HL-60/S4 treated with phorbol 12-myristate 13-acetate at 8.2 ng/mL for 4 days and 3 days (cell line): ENCODE data around the gene CPEB1.
"Not testable (repeated sequence)": the region's sequence is repeated elsewhere in the genome, so short reads cannot be mapped to it uniquely, and the experiment has no call there.

ENCODE experiments used
- in situ Hi-C: fragments of 300-500 bp; cut with MboI; formaldehyde crosslinking; loops from 2 replicates; pipeline ENCODE4 v1.15.0; 2022; ENCODE audit warnings: low sequenced_read_pairs

The CPEB1 gene

GRCh38 chr15:82532991-82533481 lies 114.1 kb downstream of the CPEB1 start:
- in situ Hi-C loops = loop anchor here (10.0 to 25.0 kb wide), 2 partner anchors 304 to 472 kb away; no protein-coding TSS in a partner anchor

GRCh38 chr15:82532383-82532990 lies 114.7 kb downstream of the CPEB1 start:
- in situ Hi-C loops = loop anchor here (10.0 to 25.0 kb wide), 2 partner anchors 305 to 472 kb away; no protein-coding TSS in a partner anchor

- in situ Hi-C loops = loop anchor here (10.0 to 25.0 kb wide), 2 partner anchors 306 to 473 kb away; no protein-coding TSS in a partner anchor
Observed at GRCh38 chr15:82531496-82532382, 115.4 kb downstream of the CPEB1 start.

- in situ Hi-C loops = loop anchor here (10.0 to 25.0 kb wide), 2 partner anchors 307 to 474 kb away; no protein-coding TSS in a partner anchor
Observed at GRCh38 chr15:82530606-82531379, 116.4 kb downstream of the CPEB1 start.

- in situ Hi-C loops = loop anchor here (10.0 to 25.0 kb wide), 2 partner anchors 307 to 475 kb away; no protein-coding TSS in a partner anchor
Observed at GRCh38 chr15:82530006-82530405, 117.2 kb downstream of the CPEB1 start.

- in situ Hi-C loops = not testable (repeated sequence)
Observed at GRCh38 chr15:82513587-82513986, 133.6 kb downstream of the CPEB1 start.

- in situ Hi-C loops = not testable (repeated sequence)
Observed at GRCh38 chr15:82507693-82508092, 139.5 kb downstream of the CPEB1 start.

GRCh38 chr15:82507087-82507486 lies 140.1 kb downstream of the CPEB1 start:
- in situ Hi-C loops = not testable (repeated sequence)

GRCh38 chr15:82505842-82506241 lies 141.3 kb downstream of the CPEB1 start:
- in situ Hi-C loops = not testable (repeated sequence)

- in situ Hi-C loops = not testable (repeated sequence)
Observed at GRCh38 chr15:82504074-82504473, 143.1 kb downstream of the CPEB1 start.

- in situ Hi-C loops = not testable (repeated sequence)
Observed at GRCh38 chr15:82502700-82503339, 144.3 kb downstream of the CPEB1 start.

- in situ Hi-C loops = not testable (repeated sequence)
Observed at GRCh38 chr15:82500772-82501171, 146.4 kb downstream of the CPEB1 start.

GRCh38 chr15:82497978-82498377 lies 149.2 kb downstream of the CPEB1 start:
- in situ Hi-C loops = not testable (repeated sequence)
